Stimulated activated CD8-positive, alpha-beta memory T cell treated with anti-CD3 and anti-CD28 coated beads, Interleukin-7, amount 100 ng/mL, for 1 hour (primary cell): ENCODE results near the gene INO80E.
"Not testable (repeated sequence)": the region's sequence is repeated elsewhere in the genome, so short reads cannot be mapped to it uniquely, and the experiment has no call there.

Experiments
- DNase-seq, 2 donors: peaks; one replicate each; pipeline ENCODE4 v3.0.0-alpha.2; 2020; ENCODE audit warnings: low read depth in 2 of 2

The INO80E gene

DNA sequence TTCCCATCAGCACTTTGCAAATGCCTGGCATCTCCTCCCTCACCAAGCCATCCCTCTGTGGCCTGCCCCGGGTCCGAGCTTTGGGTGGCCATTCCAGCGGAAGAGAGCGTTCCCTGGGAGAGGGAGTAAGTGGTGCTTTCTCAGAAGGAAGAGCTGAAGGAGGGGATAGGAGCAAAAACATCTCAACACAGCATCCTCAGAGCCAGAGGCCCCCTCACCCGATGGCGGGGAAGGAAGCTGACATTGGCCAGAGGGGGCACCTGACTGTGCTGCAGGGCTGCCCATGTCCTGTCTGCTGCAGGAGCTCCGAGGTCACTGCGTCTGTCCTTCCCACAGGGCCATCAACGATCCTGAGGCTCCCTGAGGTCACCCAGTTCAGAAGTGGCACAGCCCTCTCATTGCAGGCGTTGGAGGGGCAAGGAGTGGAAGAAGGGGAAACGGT, 35.5 kb downstream of the INO80E start:
- no peak for DNase-seq

DNA sequence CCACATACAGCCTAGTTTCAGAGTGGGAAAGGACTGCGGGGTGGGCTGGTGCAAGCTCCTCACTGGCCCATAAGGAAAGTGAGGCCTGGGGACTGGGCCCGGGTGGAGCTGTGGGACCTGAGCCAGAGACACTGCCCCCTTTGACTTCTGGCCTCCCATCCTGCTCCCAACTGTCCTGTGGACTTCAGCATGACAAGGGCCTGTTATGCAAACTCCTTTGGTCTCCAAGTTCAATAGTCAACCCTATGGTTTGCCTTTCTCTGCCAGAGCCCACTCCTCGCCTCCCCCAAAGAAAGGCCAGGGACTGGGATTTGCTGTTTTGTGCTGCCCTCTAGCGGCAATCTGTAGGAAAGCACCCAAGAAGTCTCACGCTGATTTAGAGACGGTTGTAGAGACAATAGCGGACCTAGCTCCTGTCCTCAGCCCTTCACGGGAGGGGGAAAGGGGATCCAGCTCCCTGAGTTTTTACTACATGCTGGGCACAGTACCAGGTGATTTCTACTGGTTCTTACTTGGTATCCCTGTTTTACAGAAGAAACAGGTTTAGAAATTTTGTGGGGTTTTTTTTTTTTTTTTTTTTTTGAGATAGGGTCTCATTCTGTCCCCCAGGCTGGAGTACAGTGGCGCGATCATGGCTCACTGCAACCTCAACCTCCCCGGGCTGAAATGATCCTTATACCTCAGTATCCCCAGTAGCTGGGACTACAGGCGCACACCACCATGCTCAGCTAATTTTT, 36.2 kb downstream of the INO80E start:
- DNase-seq, result peak in 1 of 2 donors; percentile 37

DNA sequence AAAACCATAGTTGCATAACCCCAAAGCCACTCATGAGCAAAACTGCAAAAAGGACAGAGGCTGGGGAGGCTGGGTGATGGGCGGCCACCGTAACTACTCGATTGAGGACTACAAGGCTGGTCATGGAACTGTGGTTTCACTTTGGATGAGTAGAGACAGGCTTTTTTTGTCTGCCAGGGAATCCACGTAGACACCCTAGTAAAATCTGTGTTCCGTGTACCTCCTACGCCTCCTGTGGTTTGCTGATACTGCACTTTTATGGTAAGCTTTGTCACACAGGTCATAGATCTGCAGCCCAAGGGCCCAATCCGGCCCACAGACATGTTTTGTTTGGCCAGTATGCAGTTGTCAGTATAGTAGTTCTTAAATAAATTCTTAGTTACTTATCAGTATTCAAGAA, 37.2 kb downstream of the INO80E start:
- DNase-seq, result no peak

DNA sequence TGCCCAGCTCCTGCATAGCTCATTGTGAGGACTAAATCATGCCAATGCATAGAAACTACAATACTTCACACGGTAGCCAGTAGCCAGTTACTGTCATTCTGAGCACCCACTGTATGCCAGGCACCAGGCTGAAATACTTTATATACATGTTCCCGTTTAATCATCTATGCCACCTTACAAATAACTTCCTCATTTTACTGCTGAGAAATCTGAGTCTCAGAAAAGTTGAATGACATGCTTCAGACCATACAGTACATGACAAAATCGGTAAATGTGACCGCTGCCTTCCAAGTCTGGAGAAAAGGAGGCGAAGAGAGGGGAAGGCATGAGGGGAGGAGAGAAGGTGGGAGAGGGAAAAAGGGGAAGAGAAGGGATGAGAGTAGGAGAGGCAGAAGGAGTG, 44.2 kb downstream of the INO80E start:
- no peak for DNase-seq

DNA sequence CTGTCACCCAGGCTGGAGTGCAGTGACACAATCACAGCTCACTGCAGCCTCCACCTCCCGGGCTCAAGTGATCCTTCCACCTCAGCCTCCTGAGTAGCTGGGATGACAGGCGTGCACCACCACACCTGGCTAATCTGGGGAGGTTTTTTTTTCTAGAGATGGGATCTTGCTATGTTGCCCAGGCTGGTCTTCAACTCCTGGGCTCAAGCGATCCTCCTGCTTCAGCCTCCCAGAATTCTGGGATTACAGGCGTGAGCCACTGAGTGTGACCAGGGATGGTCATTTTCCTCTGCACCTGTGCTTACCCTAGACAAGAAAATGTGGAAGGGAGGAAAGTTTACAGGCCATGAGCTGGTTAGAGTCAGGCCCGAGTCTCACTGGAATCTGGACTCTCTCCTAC, 44.6 kb downstream of the INO80E start:
- not testable (repeated sequence) for DNase-seq

DNA sequence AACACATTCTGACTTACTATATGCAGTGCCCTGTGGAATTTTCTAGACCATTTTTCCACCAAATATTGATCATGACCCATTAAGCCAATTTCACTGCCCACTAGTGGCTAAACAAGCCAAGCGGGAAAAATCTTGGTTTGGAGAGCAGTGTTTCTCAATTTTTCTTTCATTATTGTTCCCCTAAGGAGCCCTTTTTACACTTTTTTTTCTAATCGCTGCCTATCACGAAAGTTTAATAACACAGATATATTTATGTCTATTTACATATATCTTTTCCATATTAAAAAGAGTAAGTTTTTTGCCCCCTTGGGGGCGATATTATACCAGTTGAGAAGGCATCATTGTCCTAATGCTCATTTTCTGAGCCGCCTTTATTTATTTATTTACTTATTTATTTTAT, 45.8 kb downstream of the INO80E start:
- DNase-seq, result no peak

DNA sequence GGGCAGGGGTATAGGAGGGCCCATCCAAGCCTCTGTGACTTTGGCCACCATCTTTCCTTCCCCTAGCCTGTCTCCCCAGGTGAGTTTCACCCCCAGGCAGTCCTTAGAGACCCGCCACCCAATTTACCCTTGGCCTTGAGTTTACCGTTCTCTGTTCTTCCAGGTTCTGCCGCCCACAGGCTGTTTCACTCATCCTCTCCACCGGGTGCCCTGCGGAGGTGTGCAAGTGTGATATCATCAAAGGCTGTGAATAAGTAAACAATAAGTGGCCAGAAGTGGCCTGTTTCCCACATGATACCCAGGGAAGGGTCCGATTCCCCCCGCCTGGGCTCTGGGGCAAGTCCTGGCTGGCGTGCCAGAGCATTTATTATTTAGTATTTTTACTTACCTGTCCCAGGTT, 50.1 kb downstream of the INO80E start:
- DNase-seq, result no peak

DNA sequence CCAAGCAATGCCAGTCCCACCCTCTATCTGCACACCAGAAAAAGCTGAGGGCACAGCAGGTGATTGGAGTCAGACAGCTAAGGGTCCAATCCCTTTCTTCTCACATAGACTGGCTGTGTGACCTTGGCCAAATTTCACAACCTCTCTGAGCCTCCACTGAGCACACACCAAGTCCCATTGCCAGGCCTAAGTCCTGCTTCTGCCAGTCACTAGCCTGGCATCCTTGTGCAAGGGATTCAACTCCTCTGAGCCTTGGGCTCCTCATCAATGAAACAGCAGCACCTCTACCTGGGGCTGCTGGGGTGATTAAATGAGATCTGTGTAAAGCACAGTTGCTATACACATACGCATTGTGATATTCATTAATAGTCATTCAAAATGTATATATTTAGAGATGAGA, 50.5 kb downstream of the INO80E start:
- no peak for DNase-seq

DNA sequence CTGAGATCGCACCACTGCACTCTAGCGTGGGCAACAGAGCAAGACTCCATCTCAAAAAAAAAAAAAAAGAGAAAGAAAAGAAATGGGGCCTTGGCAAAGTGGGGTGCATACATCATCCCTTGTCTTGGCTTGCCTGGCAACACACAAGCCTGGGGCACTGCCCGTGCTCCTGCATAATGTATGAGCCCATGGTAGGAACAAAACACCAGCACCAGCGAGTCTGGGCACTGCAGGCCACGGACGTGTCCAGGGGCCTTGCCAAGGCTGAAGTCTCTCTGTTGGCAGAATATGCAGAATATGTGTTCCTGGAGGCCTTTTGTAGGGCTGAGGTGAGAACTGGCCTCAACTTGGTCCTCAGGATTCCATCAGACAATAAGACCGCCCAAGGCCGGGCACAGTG, 53.8 kb downstream of the INO80E start:
- no peak for DNase-seq

DNA sequence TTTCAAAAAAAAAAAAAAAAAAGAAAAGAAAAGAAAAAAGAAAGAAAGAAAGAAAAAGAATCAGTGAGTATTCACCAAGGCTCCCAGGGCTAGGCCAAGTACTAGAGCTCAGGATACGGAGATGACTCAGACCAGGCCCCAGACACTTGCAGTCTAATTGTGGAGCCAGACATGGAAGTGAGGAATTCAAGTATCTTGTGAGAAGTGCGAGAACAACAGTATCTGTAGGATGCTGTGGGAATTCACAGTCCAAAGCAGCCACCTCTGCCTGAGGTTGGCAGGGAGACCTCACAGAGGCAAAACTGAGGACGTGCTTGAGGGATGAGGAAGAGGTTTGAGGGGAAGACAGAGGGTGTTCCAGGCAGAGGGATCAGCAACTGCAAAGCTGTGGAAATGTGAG, 55.5 kb downstream of the INO80E start:
- DNase-seq, result no peak

DNA sequence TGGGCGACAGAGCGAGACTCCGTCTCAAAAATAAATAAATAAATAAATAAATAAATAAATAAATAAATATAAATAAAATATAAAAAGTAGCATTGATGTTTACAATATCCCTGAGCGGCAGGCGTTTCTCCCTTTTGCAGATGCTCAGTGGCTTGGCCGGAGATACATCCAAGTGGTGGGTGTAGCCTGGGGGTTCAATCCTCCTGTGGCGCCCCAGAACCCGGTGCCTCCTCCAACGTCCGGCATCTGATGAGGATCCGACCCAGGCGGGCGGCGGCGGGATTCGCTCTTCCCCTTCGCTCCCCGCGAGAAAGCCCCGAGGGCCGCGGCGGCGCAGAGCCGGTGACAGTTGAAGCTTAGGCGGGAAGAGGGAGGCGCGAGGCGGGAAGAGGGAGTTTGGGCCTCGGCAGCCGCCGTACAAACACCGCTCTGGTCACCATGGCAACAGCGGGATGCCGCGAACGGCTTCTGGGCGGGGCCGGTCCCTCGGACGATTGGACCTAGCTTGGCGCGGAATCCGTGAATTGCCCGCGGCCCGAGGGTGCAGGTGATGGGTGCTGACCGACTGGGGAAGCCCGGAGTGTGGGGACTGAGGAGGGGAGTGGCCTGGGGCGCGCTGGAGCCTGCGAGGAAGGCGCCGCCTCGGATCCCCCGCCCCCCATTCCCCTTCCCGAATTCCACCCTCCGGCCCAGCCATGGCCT, 56.8 kb downstream of the INO80E start:
- peak; percentile 80 to 83 for DNase-seq

DNA sequence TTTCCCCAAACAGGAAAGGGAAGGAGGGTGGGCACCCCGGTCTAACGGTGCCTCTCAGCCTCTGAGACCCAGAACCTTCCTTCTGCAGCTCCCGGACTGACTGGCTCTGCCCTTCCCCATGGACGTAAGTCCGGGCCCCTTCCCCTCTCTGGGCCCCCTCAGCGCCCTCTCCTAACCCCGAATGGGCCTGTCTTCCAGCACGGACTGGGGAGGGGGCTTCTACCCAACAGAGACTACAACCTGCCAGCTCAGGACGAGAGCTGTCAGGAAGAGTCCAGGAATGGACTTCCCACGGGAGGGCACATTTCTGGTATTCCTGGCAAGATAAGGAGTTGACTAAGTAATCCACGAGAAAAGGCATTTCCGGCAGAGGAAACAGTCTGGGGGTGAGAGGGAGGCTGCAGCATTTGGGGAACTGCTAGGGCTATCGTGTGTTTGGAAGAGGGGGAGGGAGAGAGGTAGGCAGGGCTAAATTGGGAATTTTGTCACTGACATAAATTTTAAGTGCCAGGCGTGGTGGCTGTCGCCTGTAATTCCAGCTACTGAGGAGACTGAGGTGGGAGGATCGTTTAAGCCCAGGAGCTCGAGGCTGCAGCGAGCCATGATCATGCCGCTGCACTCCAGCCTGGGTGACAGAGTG, 57.5 kb downstream of the INO80E start:
- no peak for DNase-seq

DNA sequence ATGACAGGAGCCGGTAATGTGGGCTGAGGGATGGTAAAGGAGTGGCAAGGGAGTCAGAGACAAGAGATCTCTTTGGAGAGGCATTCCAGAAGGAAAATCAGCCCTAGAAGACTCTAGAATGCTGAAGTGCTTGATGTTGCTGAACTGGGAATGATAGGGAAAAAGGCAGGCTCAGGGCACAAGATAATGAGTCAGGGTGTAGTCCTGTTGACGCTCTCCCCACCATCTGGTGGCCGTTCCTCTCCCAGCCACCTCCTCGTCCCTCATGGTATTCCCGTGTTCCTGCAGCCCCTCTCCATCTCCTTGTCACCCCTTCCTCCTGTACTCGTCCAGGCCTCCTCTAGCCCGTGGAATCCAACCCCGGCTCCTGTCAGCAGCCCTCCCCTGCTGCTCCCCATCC, 58.4 kb downstream of the INO80E start:
- DNase-seq, result no peak

DNA sequence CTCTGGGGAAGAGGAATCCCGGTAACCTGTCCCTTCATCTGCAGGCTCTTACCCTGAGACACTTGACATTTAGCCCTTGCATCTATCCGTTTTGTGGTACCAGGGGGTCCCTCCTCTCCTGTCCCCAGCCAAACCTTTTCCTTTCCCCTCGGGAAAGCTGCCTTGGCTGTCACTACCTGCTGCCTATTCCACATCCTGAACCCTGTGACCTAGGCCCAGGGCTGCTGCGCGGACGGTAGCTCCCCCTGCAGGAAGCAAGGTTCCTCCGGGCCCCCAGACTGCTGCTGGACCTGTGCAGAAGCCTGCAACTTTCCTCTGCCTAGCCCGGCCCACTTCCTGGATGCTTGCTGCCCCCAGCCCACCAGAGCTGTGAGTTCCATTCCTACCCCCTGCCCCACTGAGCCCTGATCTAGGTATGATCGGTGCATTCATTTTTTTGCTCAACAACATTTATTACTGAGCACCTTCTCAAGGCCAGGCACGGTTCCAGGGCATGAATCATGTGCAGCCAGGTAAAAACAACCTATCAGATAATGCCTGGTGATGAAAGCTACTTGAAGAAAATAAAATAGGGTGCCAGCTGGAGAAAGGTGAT, 59.0 kb downstream of the INO80E start:
- DNase-seq, result no peak
